GM21786 (cell line): ENCODE measurements around the gene CCND1.
"Not testable (repeated sequence)": the region's sequence is repeated elsewhere in the genome, so short reads cannot be mapped to it uniquely, and the experiment has no call there.

ENCODE experiments used
- ATAC-seq: cut with Tn5 transposase; IDR thresholded peaks from one replicate; pipeline ENCODE4 v1.9.1; 2021; ENCODE audit not compliant: unreplicated experiment

Gene CCND1

GRCh38 chr11:69617682-69618081 is 23.3 kb upstream of the CCND1 start:
- ATAC-seq = no peak

GRCh38 chr11:69618237-69618636 is 22.7 kb upstream of the CCND1 start:
- ATAC-seq = no peak

- no peak for ATAC-seq
Observed at GRCh38 chr11:69620683-69621290, 20.2 kb upstream of the CCND1 start.

GRCh38 chr11:69622097-69622681 is 18.8 kb upstream of the CCND1 start:
- not testable (repeated sequence) for ATAC-seq

- no peak for ATAC-seq
Observed at GRCh38 chr11:69624293-69624692, 16.7 kb upstream of the CCND1 start.

GRCh38 chr11:69625476-69625875 is 15.5 kb upstream of the CCND1 start:
- ATAC-seq = no peak

GRCh38 chr11:69627551-69627950 is 13.4 kb upstream of the CCND1 start:
- ATAC-seq = no peak

GRCh38 chr11:69630017-69630416 is 10.9 kb upstream of the CCND1 start:
- ATAC-seq = no peak

- ATAC-seq = no peak
Observed at GRCh38 chr11:69630424-69630823, 10.5 kb upstream of the CCND1 start.

- no peak for ATAC-seq
Observed at GRCh38 chr11:69632900-69633299, 8.1 kb upstream of the CCND1 start.

- ATAC-seq = no peak
Observed at GRCh38 chr11:69634069-69634468, 6.9 kb upstream of the CCND1 start.

- no peak for ATAC-seq
Observed at GRCh38 chr11:69634590-69634989, 6.4 kb upstream of the CCND1 start.

- ATAC-seq = no peak
Observed at GRCh38 chr11:69635195-69635594, 5.8 kb upstream of the CCND1 start.

- ATAC-seq = no peak
Observed at GRCh38 chr11:69635804-69636511, 5.0 kb upstream of the CCND1 start.

- ATAC-seq = no peak
Observed at GRCh38 chr11:69636512-69637197, 4.3 kb upstream of the CCND1 start.

- no peak for ATAC-seq
Observed at GRCh38 chr11:69637198-69637940, 3.6 kb upstream of the CCND1 start.

GRCh38 chr11:69637941-69638871 is 2.8 kb upstream of the CCND1 start:
- no peak for ATAC-seq

GRCh38 chr11:69638941-69639681 is 1.8 kb upstream of the CCND1 start:
- ATAC-seq = no peak

- ATAC-seq = no peak
Observed at GRCh38 chr11:69639831-69640230, 1.1 kb upstream of the CCND1 start.
